ENCODE measurements around the gene TBC1D8.

The TBC1D8 gene

GRCh38 chr2:101002562-101003277 is 148.5 kb downstream of the TBC1D8 start (continued):
- no peak for TF ChIP-seq ZNF8 (CRISPR knock-in tag; IDR thresholded peaks at IDR 0.05)

- ATAC-seq = peak; percentile 94
- TF ChIP-seq PATZ1 (CRISPR knock-in tag; IDR thresholded peaks at IDR 0.05; ENCODE audit: borderline replicate concordance) (no peak), ZNF8 (CRISPR knock-in tag; IDR thresholded peaks at IDR 0.05) (no peak), TSHZ2 (CRISPR knock-in tag; IDR thresholded peaks at IDR 0.05) (peak; percentile 72), RARB (CRISPR knock-in tag; IDR thresholded peaks at IDR 0.05) (peak; percentile 42; the same call in 1 of the 2 replicates), POU6F1 (CRISPR knock-in tag; IDR thresholded peaks at IDR 0.05; ENCODE audit: borderline replicate concordance, low read depth) (0 out of 2 replicates have a peak, but pooled peaks have one; percentile 15), GLIS3 (CRISPR knock-in tag; IDR thresholded peaks at IDR 0.05) (no peak), OSR1 (CRISPR knock-in tag; IDR thresholded peaks at IDR 0.05) (no peak), ESRRG (CRISPR knock-in tag; IDR thresholded peaks at IDR 0.05) (no peak), ZFP3 (CRISPR knock-in tag; IDR thresholded peaks at IDR 0.05) (0 out of 2 replicates have a peak, but pooled peaks have one; percentile 61), ARNTL (CRISPR knock-in tag; IDR thresholded peaks at IDR 0.05; ENCODE audit: borderline replicate concordance, low read depth) (no peak), SNAI2 (CRISPR knock-in tag; IDR thresholded peaks at IDR 0.05) (0 out of 2 replicates have a peak, but pooled peaks have one; percentile 34), CSDC2 (CRISPR knock-in tag; IDR thresholded peaks at IDR 0.05) (peak; percentile 95), BACH2 (CRISPR knock-in tag; IDR thresholded peaks at IDR 0.05; ENCODE audit: borderline replicate concordance) (no peak), ZNF565 (CRISPR knock-in tag; conservative IDR thresholded peaks at IDR 0.05; ENCODE audit: low read depth) (0 out of 2 replicates have a peak, but pooled peaks have one; percentile 39)
Observed at GRCh38 chr2:101001691-101002561, 149.3 kb downstream of the TBC1D8 start, which contains the start of gene RPL31. Gene RPL31 (plus strand): TSS chr2:101002289. CDS start chr2:101002702, 413 bp downstream.

- no peak for ATAC-seq
- TF ChIP-seq TSHZ2 (CRISPR knock-in tag; IDR thresholded peaks at IDR 0.05) (no peak), RARB (CRISPR knock-in tag; IDR thresholded peaks at IDR 0.05) (no peak), ZC3H10 (CRISPR knock-in tag; IDR thresholded peaks at IDR 0.05) (no peak), POU6F1 (CRISPR knock-in tag; IDR thresholded peaks at IDR 0.05; ENCODE audit: borderline replicate concordance, low read depth) (no peak), OSR1 (CRISPR knock-in tag; IDR thresholded peaks at IDR 0.05) (no peak), TOX (CRISPR knock-in tag; IDR thresholded peaks at IDR 0.05; ENCODE audit: borderline replicate concordance) (no peak), CREB5 (CRISPR knock-in tag; IDR thresholded peaks at IDR 0.05; ENCODE audit: low read depth) (no peak), PPARA (CRISPR knock-in tag; IDR thresholded peaks at IDR 0.05; ENCODE audit: borderline replicate concordance) (no peak), ZNF70 (CRISPR knock-in tag; IDR thresholded peaks at IDR 0.05) (no peak), TCF4 (CRISPR knock-in tag; IDR thresholded peaks at IDR 0.05; ENCODE audit: borderline replicate concordance) (no peak), PATZ1 (CRISPR knock-in tag; IDR thresholded peaks at IDR 0.05; ENCODE audit: borderline replicate concordance) (no peak), ISL1 (CRISPR knock-in tag; IDR thresholded peaks at IDR 0.05) (no peak), GLIS3 (CRISPR knock-in tag; IDR thresholded peaks at IDR 0.05) (no peak)
Observed at GRCh38 chr2:100999995-101000394, 151.2 kb downstream of the TBC1D8 start.

Measured in SK-N-SH treated with all-trans-retinoic acid at 6 μM for 48 hours (cell line).